ENCODE measurements around the gene NDUFS8. TPM values are rescaled to one million over a fixed set of nuclear protein-coding genes. Genes with fewer than 3 reads are reported as not detected.
A peak's percentile ranks its signal among the peaks of the same experiment; 100 is the strongest.

The NDUFS8 gene
- total and polyA plus RNA-seq, 2 of the 4 experiments (the other 2 are of a cell fraction): 85.9 to 131 TPM

DNA sequence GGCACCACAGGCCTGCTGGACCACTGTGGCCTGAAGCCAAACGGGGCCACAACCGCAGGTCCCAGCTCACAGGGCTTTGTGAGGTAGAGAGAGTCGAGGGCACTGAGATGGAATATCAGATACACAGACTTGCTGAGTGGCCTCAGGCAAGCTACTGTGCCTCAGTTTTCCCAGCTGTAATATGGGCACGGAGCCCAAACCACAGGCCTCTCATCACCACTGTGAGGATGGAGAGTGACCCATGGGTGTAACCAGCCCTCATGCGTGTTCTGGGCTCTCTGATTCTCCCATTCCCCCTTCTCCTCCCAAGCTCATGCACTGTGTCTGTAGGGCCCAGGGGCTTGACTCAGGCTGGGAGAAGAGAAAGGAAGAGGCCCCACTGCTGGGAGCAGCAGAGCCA, 30.8 kb upstream of the NDUFS8 start:
- ChIA-PET POLR2A (ENCODE audit: unreplicated experiment) (no interaction called here), CTCF (no interaction called here)
- no peak for ATAC-seq (ENCODE audit: low read depth)
- Histone ChIP-seq H3K18ac (ENCODE audit: low read depth, low read length) (no peak overlapping the region), H4K20me1 (ENCODE audit: insufficient read depth, low read length) (no peaks in the 10 kb centered on the region), H4K8ac (ENCODE audit: low read depth in 2 of 2, low read length in 2 of 2) (no peak overlapping the region), H3K23ac (ENCODE audit: low read depth, low read length) (no peak overlapping the region), H2BK15ac (ENCODE audit: low read depth, low read length) (no peak overlapping the region), H3K9ac (ENCODE audit: low read depth, low read length) (no peak overlapping the region), H3K56ac (ENCODE audit: extremely low read depth, insufficient read depth, low read length) (no peak overlapping the region; the same call in 1 of the 2 replicates), H3K36me3 (ENCODE audit: control insufficient read depth, insufficient read depth, low read length) (no peaks in the 10 kb centered on the region), H2BK120ac (ENCODE audit: low read depth, low read length) (no peak overlapping the region), H2BK5ac (ENCODE audit: low read depth, low read length, poor library complexity, severe bottlenecking) (no peak overlapping the region), H3K4me3 (ENCODE audit: insufficient read depth, low read depth, low read length) (no peak overlapping the region), H3K9me1 (ENCODE audit: insufficient read depth, low read length) (peaks cover 5% of the 10 kb centered on the region; the same call in 1 of the 2 replicates), H3K27ac (ENCODE audit: insufficient read depth, low read length) (no peak overlapping the region), H3K27me3 (ENCODE audit: control insufficient read depth, insufficient read depth, low read length) (no peaks in the 10 kb centered on the region), H2AFZ (replicated peaks; ENCODE audit: low read length, poor library complexity) (no peak overlapping the region), H2BK20ac (ENCODE audit: low read depth, low read length) (no peak overlapping the region), H3K4ac (ENCODE audit: low read depth, low read length) (no peak overlapping the region), H4K5ac (ENCODE audit: low read depth, low read length) (no peak overlapping the region), H3K79me1 (ENCODE audit: low read depth in 1 of 2, low read length in 2 of 2) (peaks cover 0 to 6% of the 10 kb centered on the region in 2 experiments; a peak in 2 of 4 replicates), H3K4me2 (ENCODE audit: low read depth, low read length) (no peak overlapping the region), H3K4me1 (ENCODE audit: control insufficient read depth, insufficient read depth, low read length) (peaks cover 5% of the 10 kb centered on the region), H2AK9ac (replicated peaks; ENCODE audit: low read depth, low read length, poor library complexity) (peak overlapping the region; percentile 28), H3K14ac (replicated peaks; ENCODE audit: low read depth, low read length) (no peak overlapping the region), H2AK5ac (ENCODE audit: low read depth, low read length) (no peak overlapping the region), H3K9me3 (ENCODE audit: control insufficient read depth, insufficient read depth, low read length) (no peaks in the 10 kb centered on the region), H4K91ac (ENCODE audit: insufficient read depth, low read depth, low read length) (no peak overlapping the region)
- intact Hi-C loops (cut with micrococcal nuclease): no loop called here
- TF ChIP-seq MAFK (IDR thresholded peaks at IDR 0.05; ENCODE audit: low read depth, low read length) (no peak), FOS (IDR thresholded peaks at IDR 0.05; ENCODE audit: low read depth, low read length) (no peak), CEBPB (IDR thresholded peaks at IDR 0.05; ENCODE audit: low read depth, low read length) (no peak)
- in situ Hi-C loops (cut with MboI; ENCODE audit: low sequenced_read_pairs): no loop called here
- DNase-seq: no peak
- dilution Hi-C loops (cut with HindIII; ENCODE audit: low sequenced_read_pairs, unreplicated experiment): no loop called here
- WGBS, 2 experiments (ENCODE audit: extremely low coverage in 2 of 2, insufficient read length in 1 of 2): no CpG with 5 or more reads among the region's 5 CpGs
- BruUV-seq (replicated peaks): no TSS peak
